Trophoblast cell (in vitro differentiated cells and primary cell): ENCODE results near the gene POLQ. TPM values are rescaled to one million over a fixed set of nuclear protein-coding genes. Genes with fewer than 3 reads are reported as not detected.
A peak's percentile ranks its signal among the peaks of the same experiment; 100 is the strongest.
"Not testable (repeated sequence)": the region's sequence is repeated elsewhere in the genome, so short reads cannot be mapped to it uniquely, and the experiment has no call there.

Experiments used
- DNase-seq, 2 donors: peaks; one replicate each; pipeline ENCODE4 v3.0.0-alpha.2; 2016
- H2AFZ ChIP-seq: 2 replicates; pipeline ENCODE4 v1.6.1; 2013; ENCODE audit warnings: low read length, moderate library complexity, mild to moderate bottlenecking; ENCODE audit not compliant: insufficient read depth, poor library complexity
- H2AK5ac ChIP-seq: 2 replicates; pipeline ENCODE4 v1.6.1; 2013; ENCODE audit warnings: mild to moderate bottlenecking, low read length
- H2BK120ac ChIP-seq: 2 replicates; pipeline ENCODE4 v1.6.1; 2013; ENCODE audit warnings: low read length, mild to moderate bottlenecking, moderate library complexity; ENCODE audit not compliant: insufficient read depth, poor library complexity
- H2BK12ac ChIP-seq: 2 replicates; pipeline ENCODE4 v1.6.1; 2013; ENCODE audit warnings: mild to moderate bottlenecking, low read length, moderate library complexity
- H2BK5ac ChIP-seq: 2 replicates; pipeline ENCODE4 v1.6.1; 2013; ENCODE audit warnings: low read length, low read depth, moderate library complexity, mild to moderate bottlenecking; ENCODE audit not compliant: poor library complexity
- H3K14ac ChIP-seq: 2 replicates; pipeline ENCODE4 v1.6.1; 2013; ENCODE audit warnings: mild to moderate bottlenecking, low read length
- H3K18ac ChIP-seq: 2 replicates; pipeline ENCODE4 v1.6.1; 2013; ENCODE audit warnings: mild to moderate bottlenecking, low read length
- H3K23ac ChIP-seq: 2 replicates; pipeline ENCODE4 v1.6.1; 2013; ENCODE audit warnings: low read length
- H3K27ac ChIP-seq: 2 replicates; pipeline ENCODE4 v1.5.1; 2013; ENCODE audit warnings: low read depth, mild to moderate bottlenecking, inconsistent platforms, low read length, moderate library complexity
- H3K27me3 ChIP-seq: 2 replicates; pipeline ENCODE4 v1.6.1; 2013; ENCODE audit warnings: inconsistent platforms, mild to moderate bottlenecking, low read length, moderate library complexity; ENCODE audit not compliant: insufficient read depth
- H3K36me3 ChIP-seq, 2 experiments: 1 replicate in 1 of 2; 2 replicates in 1 of 2; pipeline ENCODE4 v1.6.1; 2013; ENCODE audit warnings: low read length in 2 of 2, mild to moderate bottlenecking in 2 of 2, moderate library complexity in 1 of 2; ENCODE audit not compliant: insufficient read depth in 2 of 2, control insufficient read depth in 1 of 2
- H3K4ac ChIP-seq: 2 replicates; pipeline ENCODE4 v1.6.1; 2013; ENCODE audit warnings: low read depth, mild to moderate bottlenecking, low read length, moderate library complexity
- H3K4me1 ChIP-seq, 2 experiments: 1 replicate in 1 of 2; 2 replicates in 1 of 2; pipeline ENCODE4 v1.6.1; 2013; ENCODE audit warnings: low read length in 2 of 2, mild to moderate bottlenecking in 2 of 2, moderate library complexity in 1 of 2; ENCODE audit not compliant: insufficient read depth in 2 of 2, control insufficient read depth in 1 of 2
- H3K4me2 ChIP-seq: 2 replicates; pipeline ENCODE4 v1.6.1; 2013; ENCODE audit warnings: inconsistent platforms, mild to moderate bottlenecking, low read length, moderate library complexity
- H3K4me3 ChIP-seq: 2 replicates; pipeline ENCODE4 v1.5.1; 2013; ENCODE audit warnings: mild to moderate bottlenecking, low read depth, low read length, inconsistent platforms
- H3K79me1 ChIP-seq: one replicate; pipeline ENCODE4 v1.6.1; 2013; ENCODE audit warnings: low read length
- H3K79me2 ChIP-seq: 2 replicates; pipeline ENCODE4 v1.6.1; 2013; ENCODE audit warnings: low read length, mild to moderate bottlenecking; ENCODE audit not compliant: control insufficient read depth, insufficient read depth, poor library complexity
- H3K9ac ChIP-seq: 2 replicates; pipeline ENCODE4 v1.6.1; 2013; ENCODE audit warnings: mild to moderate bottlenecking, low read length
- H3K9me3 ChIP-seq: 2 replicates; pipeline ENCODE4 v1.6.1; 2013; ENCODE audit warnings: low read depth, mild to moderate bottlenecking, control low read depth, inconsistent platforms, low read length; ENCODE audit not compliant: insufficient read depth
- H4K12ac ChIP-seq: 2 replicates; pipeline ENCODE4 v1.6.1; 2013; ENCODE audit warnings: low read depth, mild to moderate bottlenecking, low read length, moderate library complexity
- H4K8ac ChIP-seq: 2 replicates; pipeline ENCODE4 v1.6.1; 2013; ENCODE audit warnings: low read depth, mild to moderate bottlenecking, low read length, moderate library complexity
- H4K91ac ChIP-seq: one replicate; pipeline ENCODE4 v1.6.1; 2013; ENCODE audit warnings: low read depth, mild to moderate bottlenecking, low read length, moderate library complexity
- WGBS: extraction: QIAGEN DNeasy Blood & Tissue Kit; methylation state at CpG from one replicate; pipeline ENCODE4 v1.1.7; 2013; ENCODE audit warnings: missing lambda C conversion rate; ENCODE audit not compliant: insufficient read length, insufficient coverage; ENCODE audit errors: extremely low coverage; 5-methylcytosine and 5-hydroxymethylcytosine counted together
- polyA plus RNA-seq: library from polyadenylated mRNA; stranded (reverse); fragments of 200-250 nt; gene quantifications from 2 replicates; pipeline ENCODE4 v1.2.3, GENCODE V29; 2013

Gene POLQ
- polyA plus RNA-seq = 3.7 TPM in 2 replicates

DNA sequence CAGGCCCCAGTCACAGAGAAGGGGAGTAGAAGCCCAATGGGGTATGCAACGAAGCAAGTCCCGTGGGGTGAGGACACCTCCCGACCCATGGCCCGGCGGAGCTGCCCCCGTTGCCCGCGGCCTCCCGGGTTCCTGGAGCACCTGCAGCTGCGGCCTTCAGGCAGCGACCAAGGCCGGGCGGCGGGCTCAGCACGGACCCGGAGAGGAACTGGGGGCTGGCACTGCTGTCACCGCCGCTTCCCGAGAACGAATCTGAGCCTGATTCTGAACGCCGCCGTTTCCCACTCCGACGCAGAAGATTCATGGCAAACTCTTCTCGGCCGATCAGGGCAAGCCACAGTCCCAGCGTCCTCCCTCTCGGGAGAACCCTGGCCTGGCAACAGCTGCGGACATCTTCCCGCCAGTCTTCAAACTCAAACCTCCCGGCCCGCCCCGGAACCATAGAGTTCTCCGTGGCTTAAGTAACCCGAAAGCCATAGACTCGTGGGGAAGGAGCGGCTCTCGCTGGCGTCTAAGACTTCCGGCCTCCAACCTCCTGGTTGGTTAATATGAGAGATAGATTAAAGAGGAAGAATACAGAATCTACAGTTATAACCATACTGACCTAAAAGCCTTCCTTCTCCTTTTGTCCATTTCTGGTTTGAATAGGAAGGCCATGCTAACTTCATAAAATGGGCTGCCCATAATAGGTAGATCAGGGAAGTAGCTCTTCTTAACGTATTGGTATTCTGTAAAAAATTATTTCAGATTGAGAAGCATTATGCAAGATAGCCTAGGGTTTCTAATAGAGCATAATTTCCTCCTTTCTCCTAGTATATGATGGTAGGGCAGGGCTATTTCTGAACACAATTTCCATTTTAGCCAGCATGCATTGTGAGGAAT lies at the start of gene POLQ:
POLQ (minus strand) TSS at position 415 of the 882 bp plus-strand sequence; CDS start at position 304, 111 bp downstream.
- H3K9me3 ChIP-seq = no peaks in the 10 kb centered on the region

DNA sequence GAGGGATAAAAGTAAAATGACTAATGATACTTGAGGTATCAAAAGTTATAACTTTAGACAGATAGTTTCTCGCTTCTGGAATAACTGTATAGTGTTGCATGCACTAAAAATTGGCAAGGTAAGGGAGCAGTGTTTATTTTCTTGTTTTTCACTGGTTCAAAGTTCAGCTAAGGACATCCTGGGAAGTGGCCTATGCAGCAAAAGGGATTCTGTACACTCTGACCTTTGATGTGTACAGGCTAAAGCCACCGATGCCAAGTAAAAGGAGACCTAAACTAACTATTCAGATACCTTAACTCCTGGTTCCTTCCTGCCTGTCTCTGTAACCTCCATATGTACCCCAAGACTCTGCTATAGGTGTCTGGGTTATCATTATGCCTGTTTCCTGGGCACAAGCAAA lies 49.1 kb upstream of the POLQ start:
- Histone ChIP-seq H3K14ac (no peak overlapping the region), H3K79me1 (no peaks in the 10 kb centered on the region), H3K4me3 (no peak overlapping the region), H3K9ac (no peak overlapping the region), H3K4me2 (no peak overlapping the region), H3K27me3 (no peaks in the 10 kb centered on the region), H4K8ac (no peak overlapping the region), H3K36me3 (no peaks in the 10 kb centered on the region), H3K4ac (no peak overlapping the region), H3K27ac (no peak overlapping the region), H3K18ac (no peak overlapping the region), H3K23ac (no peak overlapping the region), H3K4me1 (no peaks in the 10 kb centered on the region), H3K79me2 (no peaks in the 10 kb centered on the region), H2BK5ac (no peak overlapping the region), H2BK12ac (no peak overlapping the region), H3K9me3 (no peaks in the 10 kb centered on the region), H2AFZ (no peak overlapping the region), H4K12ac (no peak overlapping the region), H2AK5ac (no peak overlapping the region), H4K91ac (no peak overlapping the region), H2BK120ac (no peak overlapping the region)
- WGBS = no CpG with 5 or more reads among the region's 2 CpGs
- no peak for DNase-seq

More for the DNA sequence above, at the start of gene POLQ:
- no peak within 1 kb of the TSS for H3K23ac ChIP-seq
- peak within 1 kb of the TSS; percentile 80 for H4K8ac ChIP-seq
- no peak within 1 kb of the TSS for H2BK120ac ChIP-seq
- peak within 1 kb of the TSS; percentile 100 for H2AFZ ChIP-seq
- peak within 1 kb of the TSS; percentile 61 for H3K14ac ChIP-seq
- H3K27ac ChIP-seq = no peak within 1 kb of the TSS
- H3K27me3 ChIP-seq = no peaks in the 10 kb centered on the region
- H2AK5ac ChIP-seq = no peak within 1 kb of the TSS
- peak within 1 kb of the TSS; percentile 77 for H4K12ac ChIP-seq
- peak within 1 kb of the TSS; percentile 28 for H2BK5ac ChIP-seq
- peak; percentile 94 to 95 for DNase-seq
- peak within 1 kb of the TSS; percentile 89 for H3K9ac ChIP-seq
- H3K4me2 ChIP-seq = peak within 1 kb of the TSS; percentile 78
- no CpG with 5 or more reads among the region's 42 CpGs for WGBS
- no peak within 1 kb of the TSS for H2BK12ac ChIP-seq
- H3K4ac ChIP-seq = peak within 1 kb of the TSS; percentile 26
- H3K36me3 ChIP-seq = peaks cover 0 to 10% of the 10 kb centered on the region in 2 experiments
- peak within 1 kb of the TSS; percentile 97 for H3K4me3 ChIP-seq
- peaks cover 6% of the 10 kb centered on the region for H3K79me2 ChIP-seq
- H3K79me1 ChIP-seq = peaks cover 3% of the 10 kb centered on the region
- peak within 1 kb of the TSS; percentile 93 for H3K18ac ChIP-seq
- H3K4me1 ChIP-seq = peaks cover 0 to 3% of the 10 kb centered on the region in 2 experiments
- H4K91ac ChIP-seq = peak within 1 kb of the TSS; percentile 26

DNA sequence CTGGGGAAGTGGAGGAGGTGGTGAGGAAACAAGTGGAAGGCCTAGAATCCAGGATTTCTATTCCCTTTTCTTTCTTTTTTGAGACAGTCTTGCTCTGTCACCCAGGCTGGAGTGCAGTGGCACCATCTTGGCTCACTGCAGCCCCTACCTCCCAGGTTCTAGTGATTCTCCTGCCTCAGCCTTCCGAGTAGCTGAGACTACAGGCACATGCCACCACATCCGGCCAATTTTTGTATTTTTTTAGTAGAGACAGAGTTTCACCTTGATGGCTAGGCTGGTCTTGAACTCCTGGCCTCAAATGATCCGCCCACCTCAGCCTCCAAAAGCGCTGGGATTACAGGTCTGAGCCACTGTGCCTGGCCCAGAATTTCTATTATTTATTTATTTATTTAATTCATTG lies 48.0 kb upstream of the POLQ start:
- not testable (repeated sequence) for H3K18ac ChIP-seq, H3K27ac ChIP-seq, H4K91ac ChIP-seq, H3K23ac ChIP-seq, H3K36me3 ChIP-seq, H3K27me3 ChIP-seq, H2AFZ ChIP-seq, H3K9ac ChIP-seq, H4K12ac ChIP-seq, H3K79me1 ChIP-seq, H3K4ac ChIP-seq, H2BK5ac ChIP-seq, H2BK120ac ChIP-seq, H3K4me1 ChIP-seq, DNase-seq, H3K4me2 ChIP-seq, H3K79me2 ChIP-seq, H4K8ac ChIP-seq, H3K4me3 ChIP-seq, H2BK12ac ChIP-seq, H3K14ac ChIP-seq, H2AK5ac ChIP-seq, H3K9me3 ChIP-seq
- no CpG with 5 or more reads among the region's 4 CpGs for WGBS

DNA sequence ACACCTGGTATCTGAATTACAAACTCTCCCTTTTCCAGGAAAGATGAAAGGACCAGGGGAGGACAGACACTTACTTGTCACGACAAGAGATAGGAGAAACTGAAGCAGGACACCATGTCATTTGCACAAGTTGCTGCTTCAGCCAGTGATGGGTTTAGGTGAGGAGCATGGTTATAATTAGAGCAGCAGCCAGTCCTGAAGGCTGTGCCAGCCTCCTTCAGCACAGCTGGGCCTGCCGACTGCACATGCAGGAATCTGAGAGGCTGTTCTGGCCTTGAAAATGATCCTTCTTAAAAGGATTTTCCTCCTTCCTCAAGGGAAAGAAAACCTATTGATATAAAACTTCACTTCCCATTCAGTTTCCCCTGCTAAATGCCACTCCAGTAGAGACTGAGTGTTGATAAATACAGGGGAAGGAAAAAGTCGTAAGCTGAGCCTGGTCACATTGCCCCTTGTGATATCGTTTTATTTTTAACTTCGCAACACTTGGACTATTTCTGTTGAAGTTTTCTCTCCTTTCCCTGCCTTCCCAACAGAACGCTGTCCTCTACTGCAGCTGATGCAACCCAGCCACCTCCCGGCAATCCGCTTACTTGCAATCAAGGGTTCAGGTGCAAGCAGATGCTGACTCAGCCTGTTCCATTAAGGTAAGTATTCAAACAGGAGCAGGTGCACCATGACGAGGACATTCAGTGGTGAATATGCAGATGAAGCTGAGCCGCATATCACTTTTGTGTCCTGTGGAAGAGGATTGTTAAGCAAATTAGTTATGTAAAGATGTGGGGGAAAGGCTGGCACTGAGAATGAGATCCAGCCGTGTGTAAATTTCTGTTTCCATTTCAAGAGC lies 47.3 kb upstream of the POLQ start, which contains the start of gene FBXO40:
FBXO40 (plus strand) TSS at position 524 of the 847 bp plus-strand sequence. CDS start 27,197 bp downstream, outside the sequence.
- Histone ChIP-seq H4K12ac (no peak within 1 kb of the TSS), H3K14ac (no peak within 1 kb of the TSS), H3K27me3 (no peaks in the 10 kb centered on the region), H3K79me2 (no peaks in the 10 kb centered on the region), H2BK120ac (no peak within 1 kb of the TSS), H3K4me3 (no peak within 1 kb of the TSS), H4K8ac (no peak within 1 kb of the TSS), H3K4me1 (no peaks in the 10 kb centered on the region), H2AFZ (no peak within 1 kb of the TSS), H2AK5ac (no peak within 1 kb of the TSS), H2BK12ac (no peak within 1 kb of the TSS), H3K9me3 (no peaks in the 10 kb centered on the region), H3K27ac (no peak within 1 kb of the TSS), H3K79me1 (no peaks in the 10 kb centered on the region), H3K36me3 (no peaks in the 10 kb centered on the region), H3K18ac (no peak within 1 kb of the TSS), H2BK5ac (no peak within 1 kb of the TSS), H3K4me2 (no peak within 1 kb of the TSS), H3K9ac (no peak within 1 kb of the TSS), H4K91ac (no peak within 1 kb of the TSS), H3K4ac (no peak within 1 kb of the TSS), H3K23ac (no peak within 1 kb of the TSS)
- no peak for DNase-seq
- no CpG with 5 or more reads among the region's 11 CpGs for WGBS
